NCI-H748 treated with DMSO at 0.1 percent for 48 hours (cell line): ENCODE data around the gene FAM110C.
"Not testable (repeated sequence)": the region's sequence is repeated elsewhere in the genome, so short reads cannot be mapped to it uniquely, and the experiment has no call there.

ENCODE experiments used
- DNase-seq: peaks from one replicate; lab custom pipeline; 2025; lab: John Stamatoyannopoulos, UW

FAM110C gene

DNA sequence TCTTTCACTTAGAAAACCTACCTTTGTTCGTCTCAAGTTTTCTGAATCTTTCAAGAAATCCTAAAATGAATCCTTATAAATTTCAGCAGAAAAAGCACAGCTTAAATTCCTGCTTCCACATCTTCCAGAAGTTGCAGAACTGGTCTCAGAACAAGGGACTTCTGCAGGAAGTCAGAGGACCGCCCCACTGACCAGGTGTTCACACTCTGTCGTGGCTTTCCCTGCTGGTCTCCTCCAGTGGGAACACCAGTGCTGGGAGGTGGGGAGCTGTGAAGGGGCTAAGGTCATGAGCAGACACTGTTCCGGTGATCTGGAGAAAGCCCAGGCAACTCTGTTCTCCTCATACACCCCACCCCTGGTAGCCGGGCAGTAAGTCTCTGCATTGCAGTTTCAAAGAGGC, 3.5 kb downstream of the FAM110C start:
- no peak for DNase-seq

DNA sequence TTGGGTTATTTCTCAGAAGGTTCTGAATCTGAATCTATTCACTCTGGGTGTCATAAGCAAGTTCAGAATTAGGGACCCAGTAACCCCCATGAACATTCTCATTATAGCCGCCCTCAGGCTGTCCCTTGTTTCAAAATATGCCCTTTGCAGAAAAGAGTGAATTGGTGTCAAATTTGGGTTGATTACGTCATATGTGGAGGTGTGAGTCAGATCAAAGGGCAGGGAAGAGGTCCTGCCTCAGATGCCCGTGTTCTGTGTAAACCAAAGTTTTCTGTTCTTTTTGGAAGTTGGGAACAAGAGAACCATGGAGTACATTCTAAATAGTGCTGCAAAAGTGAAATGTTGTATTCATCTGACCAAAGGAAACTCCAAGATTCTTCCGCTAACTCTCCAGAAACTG, 5.8 kb downstream of the FAM110C start:
- no peak for DNase-seq

DNA sequence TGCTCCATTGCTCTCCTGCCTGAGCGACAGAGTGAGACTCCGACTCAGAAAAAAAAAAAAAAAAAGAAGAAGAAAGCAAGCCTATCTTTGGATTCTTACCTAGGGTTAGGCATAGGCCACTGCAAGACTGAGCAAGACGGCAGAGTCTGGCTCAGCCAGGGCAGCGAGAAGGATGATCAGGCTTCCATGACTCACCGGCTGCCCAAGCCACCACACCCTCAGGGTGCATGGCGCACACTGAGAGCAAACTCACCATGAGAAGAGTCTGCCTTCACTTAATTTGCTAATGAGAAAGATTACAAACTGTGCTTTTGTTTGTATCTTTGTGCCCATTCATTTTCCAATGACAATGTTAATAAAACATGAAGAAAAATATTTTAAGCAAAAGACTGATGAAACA, 8.2 kb downstream of the FAM110C start:
- no peak for DNase-seq

DNA sequence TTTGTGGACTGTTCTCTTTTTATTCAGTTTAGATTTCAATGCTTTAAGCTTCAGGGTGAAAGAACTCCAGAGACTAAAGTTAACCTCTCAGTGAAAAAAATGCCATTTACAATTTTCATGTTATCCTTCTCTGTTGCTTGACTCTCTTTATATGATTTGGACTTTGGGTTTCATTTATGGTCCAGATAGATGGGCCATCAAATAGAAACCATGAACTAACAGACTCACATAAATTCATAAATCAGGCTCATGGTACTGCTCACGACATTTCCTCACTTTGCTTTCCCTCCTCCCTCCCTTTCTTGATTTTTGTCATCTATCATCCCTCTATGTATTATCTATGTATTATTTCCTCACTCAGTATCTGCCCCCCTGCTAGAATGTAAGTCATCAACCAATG, 10.0 kb downstream of the FAM110C start:
- DNase-seq, result no peak

DNA sequence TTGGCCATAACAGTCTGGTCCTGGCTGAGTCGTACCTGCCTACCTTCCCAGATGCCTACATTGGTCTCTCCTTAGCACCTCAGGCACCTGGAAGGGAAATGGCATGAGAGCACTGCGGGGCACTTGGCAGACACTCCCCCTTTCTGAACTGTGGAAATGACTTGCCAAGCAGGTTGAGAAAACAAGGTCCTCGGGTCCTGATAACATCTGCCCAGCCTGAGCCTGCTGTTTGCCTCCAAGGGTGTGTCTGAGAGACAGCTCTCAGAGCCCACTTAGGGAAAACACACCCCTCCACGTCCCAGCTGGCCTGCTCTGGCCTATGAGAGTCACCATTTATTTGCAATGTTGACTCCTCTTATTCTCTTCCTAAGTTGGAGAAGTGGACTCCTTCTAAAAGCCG, 10.5 kb downstream of the FAM110C start:
- DNase-seq, result peak; percentile 83

DNA sequence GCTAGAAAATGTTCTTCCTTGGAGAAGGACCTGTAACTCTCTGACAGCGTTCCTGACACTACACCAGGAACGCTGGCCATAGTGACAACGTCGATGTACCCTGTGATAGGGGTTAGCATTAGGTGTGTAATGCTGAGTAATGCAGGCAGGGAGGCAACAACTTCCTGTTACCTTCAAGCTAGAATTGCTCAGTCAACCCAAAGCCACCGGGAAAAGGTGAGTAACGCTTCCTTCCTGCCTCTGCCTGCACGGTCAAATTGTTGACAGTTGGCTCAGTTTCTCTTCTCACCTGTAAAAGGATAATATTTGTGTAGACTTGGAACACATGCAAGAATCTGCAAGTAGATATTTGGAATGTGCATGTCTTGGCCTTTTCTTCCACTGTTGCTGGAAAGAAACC, 12.7 kb downstream of the FAM110C start:
- no peak for DNase-seq

DNA sequence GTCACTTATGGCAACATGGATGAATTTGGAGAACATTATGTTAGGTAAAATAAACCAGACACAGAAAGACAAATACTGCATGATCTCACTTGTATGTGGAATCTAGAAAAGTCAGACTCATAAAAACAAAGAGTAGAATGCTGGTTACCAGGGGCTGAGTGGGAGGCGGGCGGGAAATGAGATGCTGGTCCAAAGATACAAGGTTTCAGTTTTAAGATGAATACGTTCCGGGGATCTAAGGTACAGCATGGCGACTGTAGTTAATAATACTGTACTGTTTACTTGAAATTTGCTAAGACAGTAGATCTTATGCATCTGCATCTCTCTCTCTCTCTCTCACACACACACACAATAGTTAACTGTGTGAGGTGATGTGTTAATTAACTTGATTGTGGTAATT, 14.2 kb downstream of the FAM110C start:
- no peak for DNase-seq

DNA sequence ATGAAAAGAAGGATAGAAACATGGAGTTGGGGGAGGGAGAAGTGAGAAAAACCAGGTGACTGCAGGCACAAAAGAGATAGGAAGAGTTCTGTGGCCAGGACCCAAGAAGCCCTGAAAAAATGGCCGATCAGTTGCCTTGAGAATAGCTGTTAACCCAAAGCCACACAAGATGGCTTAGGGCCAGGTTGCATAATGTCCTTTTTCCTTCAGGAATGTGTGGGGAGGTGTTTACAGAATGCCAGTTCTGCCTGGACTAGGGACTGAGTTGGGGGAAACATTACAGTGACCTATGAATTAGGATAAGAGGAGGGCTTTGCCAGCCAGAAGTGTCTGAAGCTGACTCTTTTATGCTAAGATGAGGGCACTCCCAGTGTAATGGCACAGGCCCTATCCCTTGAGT, 17.1 kb downstream of the FAM110C start:
- no peak for DNase-seq

DNA sequence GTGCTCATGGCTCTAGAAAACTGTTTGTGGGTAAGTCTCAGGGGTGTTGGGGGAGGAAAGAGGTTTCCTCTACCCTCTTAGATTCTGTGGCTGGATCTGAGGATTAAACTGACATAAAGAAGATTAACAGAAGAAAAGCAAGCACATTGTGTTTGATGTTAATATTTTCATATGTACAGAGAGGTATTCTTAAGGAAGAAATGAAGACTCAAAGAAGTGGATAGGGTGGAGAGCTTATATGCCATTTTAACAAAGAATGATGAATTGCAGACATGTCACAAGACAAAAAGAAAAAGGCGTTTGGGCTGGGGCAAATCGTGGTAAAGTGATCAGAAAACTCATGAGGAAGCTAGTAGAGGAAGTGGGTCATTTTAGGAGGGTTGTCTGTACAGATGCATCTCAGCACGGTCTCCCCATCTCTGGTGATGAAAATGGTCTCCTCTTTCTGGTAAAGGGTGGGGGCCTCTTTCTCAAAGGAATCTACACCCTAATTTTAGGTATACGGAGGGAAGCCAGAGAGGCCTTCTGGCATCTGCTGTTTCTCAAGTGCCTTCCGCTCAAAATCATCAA, 17.8 kb downstream of the FAM110C start:
- DNase-seq, result no peak

DNA sequence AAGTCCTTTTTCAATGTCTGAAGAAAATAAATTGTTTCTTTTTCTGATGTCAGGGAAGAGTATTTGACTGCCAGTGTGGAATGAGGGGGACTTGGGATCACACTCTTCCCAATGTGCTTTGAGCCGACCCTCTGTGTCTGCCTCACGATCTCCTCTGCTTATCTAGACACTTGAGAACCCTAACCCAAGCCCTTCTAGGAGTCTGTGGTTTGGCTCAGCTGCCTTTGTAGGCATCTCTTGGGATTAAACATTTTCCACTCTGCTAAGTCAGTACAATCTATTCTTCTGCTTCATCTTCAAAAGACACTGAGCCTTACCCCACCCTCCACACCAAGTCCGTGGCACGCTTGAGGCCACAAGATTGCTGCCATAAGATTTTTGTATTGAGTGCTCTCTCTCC, 19.4 kb downstream of the FAM110C start:
- DNase-seq, result no peak

DNA sequence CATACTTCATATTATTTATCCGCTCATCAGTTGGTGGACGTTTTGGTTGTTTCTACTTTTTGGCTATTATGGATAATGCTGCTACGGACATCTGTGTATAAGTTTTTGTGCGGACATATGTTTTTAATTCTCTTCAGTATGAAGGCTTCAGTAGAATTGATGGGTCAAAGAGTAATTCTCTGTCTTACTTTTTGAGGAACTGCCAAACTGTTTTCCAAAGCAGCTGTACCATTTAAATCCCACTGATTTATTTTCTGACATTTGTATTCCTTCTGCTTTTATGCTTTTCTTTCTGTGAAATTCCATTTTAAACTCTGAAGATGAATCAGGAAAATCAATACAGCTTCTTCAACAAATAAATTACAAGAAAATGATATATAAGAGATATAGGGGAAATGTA, 20.8 kb downstream of the FAM110C start:
- DNase-seq, result no peak

DNA sequence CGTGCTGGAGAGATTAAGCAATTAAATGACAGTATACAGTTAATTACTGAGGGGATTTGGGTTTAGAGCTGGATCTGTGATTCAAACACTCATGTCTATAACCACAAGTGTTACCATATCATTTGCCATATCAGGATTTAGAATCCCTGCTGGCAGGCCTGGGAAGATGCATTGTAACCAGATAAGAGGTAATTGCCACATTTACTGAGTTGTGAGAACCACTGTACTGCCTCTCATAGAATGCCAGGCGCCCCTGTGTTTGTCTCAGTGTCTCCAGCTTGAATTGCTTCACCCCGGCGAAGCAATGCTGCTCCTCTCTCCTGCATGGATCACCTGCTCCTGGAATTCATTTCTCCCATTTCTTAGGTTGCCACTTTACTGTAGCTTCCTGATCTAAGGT, 21.7 kb downstream of the FAM110C start:
- peak; percentile 33 for DNase-seq

DNA sequence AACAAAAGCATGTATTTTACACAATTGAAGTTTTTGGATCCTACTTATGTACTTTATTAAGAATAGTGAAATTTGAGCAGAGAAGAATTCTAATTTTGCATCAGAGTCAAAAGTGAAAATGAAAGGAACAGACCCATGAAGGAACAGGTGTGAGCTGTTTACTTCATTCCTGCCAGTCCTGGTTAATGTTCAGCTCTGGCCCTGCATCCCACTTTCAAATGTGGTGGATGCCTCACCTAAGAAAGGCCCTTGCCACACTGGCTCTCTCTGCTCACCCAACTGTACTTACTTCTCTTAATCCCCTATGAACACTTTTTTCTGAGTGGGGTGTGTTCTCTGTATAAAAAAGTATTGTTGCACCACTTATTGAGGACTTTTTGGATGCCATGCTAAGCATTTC, 22.2 kb downstream of the FAM110C start:
- DNase-seq, result peak; percentile 28

DNA sequence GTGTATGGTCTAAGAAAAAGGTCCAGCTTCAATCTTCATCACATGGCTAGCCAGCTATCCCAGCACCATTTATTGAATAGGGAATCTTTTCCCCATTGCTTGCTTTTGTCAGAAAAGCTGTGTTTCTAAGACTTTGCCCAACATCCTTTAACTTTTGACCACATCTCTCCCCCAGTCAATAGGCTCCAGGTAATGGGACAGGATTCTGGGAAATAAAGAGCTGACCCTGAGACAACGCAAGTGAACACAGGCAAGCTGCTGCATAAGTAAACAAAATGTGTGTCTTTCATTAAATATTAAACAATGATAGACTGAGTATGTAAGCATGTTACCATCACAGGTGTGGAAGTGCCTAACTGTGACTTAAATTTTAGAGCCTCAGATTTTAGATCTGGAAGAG, 23.0 kb downstream of the FAM110C start:
- no peak for DNase-seq

DNA sequence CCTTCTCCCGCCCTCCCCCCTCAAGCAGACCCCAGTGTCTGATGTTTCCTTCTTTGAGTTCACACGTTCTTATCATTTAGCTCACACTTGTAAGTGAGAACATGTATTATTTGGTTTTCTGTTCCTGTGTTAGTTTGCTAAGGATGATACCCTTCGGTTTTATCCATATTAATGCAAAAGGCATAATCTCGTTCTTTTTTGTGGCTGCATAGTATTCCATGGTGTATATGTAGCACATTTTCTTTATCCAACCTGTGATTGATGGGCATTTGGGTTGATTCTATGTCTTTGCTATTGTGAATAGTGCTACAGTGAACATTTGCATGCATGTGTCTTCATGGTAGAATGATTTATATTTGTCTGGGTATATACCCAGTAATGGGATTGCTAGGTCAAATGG, 24.1 kb downstream of the FAM110C start:
- DNase-seq, result not testable (repeated sequence)

DNA sequence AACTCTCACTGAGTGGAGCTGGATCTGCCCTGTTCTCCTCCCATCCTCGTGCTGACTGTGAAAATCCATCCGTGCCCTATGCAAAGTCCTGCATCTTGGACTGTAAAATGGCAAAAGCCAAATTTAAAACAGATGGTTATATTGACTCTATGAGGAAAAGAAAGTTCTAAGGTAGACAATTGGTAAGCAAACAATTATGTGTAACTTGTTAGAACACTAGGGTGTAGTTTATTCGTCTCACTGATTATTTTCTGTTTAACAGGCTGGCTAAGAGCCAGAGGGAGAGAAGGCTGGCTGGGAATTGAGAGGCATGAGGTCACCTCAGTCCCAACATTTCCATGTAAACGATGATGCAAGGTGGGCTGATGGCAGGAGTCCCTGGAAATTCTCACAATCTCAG, 26.0 kb downstream of the FAM110C start:
- peak; percentile 17 for DNase-seq

DNA sequence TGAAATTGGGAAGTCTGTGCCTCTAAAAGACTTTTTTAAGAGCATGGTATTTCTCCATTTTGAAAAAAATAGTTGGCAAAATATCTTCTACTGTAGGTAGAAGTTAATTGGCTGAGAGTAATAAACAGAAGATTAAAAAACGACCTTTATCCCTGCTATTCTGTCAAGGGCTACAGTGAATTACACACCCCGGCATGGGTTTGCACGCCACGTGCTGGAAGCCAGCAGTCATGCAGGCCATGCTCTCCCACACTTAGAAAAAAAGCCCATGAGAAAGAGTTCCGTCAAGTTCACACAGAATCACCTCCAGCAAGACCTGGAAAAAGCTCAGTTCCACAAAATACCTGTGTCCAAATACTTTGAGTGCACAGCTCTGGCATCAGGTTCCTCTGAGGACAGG, 26.8 kb downstream of the FAM110C start:
- DNase-seq, result no peak

DNA sequence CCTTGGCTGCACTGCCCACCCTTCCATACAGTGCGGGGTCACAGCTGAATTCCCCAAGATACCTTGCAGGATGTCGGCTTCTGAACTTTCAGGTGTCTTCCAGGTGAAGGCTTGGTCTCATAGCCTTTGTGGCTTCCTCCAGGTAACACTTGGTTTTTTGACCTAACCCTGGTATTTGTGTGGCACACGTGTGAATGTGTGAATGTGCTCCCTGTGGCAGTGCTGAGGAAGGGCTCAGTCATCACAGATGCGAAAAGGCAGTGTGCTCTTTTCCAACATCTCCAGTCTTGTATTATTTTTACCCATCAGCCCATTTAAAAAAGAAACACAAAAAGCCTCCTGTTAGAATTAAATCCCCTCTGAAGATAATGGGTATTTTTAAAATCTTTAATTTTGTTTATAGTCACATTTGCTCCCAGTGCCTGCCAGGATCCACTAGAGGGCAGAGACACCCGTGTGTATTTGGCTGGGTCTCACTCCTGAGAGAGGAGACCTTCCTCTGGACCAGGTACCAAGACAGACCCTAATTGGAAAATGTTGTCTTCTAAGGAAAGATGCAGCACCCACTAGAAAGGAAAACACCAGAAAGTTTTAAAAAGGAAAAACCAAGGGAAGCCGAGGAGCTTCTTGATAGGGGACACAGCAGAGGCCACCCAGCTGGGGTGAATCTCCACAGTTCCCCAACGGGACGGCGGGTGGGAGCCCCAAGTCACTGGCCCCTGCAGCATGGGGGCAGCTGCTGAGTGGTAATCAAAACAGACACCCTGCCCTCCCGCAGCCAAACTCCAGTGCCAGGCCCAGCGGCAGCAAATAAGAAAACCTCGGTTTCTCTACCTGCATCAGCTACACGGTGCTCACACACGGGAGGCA, 27.7 kb downstream of the FAM110C start:
- peak; percentile 18 for DNase-seq

DNA sequence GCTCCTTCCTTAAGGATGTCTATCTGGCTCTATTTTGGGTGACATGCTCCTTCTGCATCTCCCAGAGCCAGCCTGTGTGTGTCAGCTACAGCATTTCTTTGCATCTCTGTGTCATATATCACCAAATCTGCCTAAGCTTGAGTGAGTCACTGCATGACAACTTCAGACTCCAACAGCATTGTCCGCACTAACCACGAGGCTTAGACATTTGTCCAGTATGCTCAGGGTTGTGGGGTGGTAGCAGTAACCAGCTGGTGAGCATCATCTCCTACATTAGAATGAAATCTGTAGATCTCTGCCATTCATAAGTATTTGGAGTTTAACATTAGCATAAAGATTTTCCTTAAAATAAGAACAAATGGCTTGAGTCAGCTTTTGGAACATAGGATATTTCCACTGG, 30.4 kb downstream of the FAM110C start:
- not testable (repeated sequence) for DNase-seq

DNA sequence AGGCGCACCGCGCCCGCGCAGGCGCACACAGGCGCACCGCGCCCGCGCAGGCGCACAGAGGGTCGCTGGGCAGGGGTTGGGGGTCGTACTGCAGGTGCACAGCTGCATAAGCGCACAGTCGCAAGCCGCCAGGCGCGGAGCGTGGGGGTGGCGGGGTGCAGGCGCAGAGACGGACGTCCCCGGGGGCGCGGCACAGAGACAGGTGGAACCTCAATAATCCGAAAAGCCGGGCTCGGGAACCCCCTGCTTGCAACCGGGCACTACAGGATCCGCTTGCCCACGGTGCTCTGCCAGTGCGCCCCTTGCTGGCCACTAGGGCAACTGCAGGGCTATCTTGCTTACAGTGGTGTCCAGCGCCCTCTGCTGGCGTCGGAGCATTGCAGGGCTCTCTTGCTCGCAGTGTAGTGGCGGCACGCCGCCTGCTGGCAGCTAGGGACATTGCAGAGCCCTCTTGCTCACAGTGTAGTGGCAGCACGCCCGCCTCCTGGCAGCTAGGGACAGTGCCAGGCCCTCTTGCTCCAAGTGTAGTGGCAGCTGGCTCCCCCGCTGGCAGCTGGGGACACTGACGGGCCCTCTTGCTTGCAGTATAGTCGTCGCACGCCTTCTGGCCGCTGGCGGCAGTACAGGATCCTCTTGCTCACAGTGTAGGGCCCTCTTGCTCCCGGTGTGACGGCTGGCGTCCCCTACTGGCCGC, 34.9 kb downstream of the FAM110C start:
- no peak for DNase-seq

DNA sequence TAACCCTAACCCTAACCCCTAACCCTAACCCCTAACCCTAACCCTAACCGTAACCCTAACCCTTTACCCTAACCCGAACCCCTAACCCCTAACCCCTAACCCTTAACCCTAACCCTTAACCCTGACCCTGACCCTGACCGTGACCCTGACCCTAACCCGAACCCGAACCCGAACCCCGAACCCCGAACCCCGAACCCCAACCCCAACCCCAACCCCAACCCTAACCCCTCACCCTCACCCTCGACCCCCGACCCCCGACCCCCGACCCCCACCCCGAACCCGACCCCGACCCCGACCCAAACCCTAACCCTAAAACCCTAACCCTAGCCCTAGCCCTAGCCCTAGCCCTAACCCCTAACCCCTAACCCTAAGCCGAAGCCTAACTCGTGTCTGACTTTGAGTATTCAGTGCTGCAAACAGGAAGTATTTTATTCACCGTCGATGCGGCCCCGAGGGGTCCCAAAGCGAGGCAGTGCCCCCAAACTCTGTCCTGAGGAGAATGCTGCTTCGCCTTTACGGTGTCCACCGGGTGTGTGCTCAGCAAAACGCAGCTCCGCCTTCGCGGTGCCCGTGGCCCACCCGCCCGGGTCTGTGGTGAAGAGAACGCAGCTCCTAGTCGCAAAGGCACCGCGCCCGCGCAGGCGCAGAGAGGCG, 36.0 kb downstream of the FAM110C start:
- no peak for DNase-seq
